Endothelial cell of umbilical vein (primary cell): ENCODE results near the gene RAI1. TPM values are rescaled to one million over a fixed set of nuclear protein-coding genes. Genes with fewer than 3 reads are reported as not detected.

ENCODE experiments used
- BruUV-seq: library from RNA; stranded (reverse); fragments of 400-500 nt; replicated peaks from 2 replicates; lab custom pipeline; 2021; lab: Mats Ljungman, UMichigan
- CTCF ChIA-PET: fragments of 300-600, 350-600 bp; sonication (Branson Sonifier 250); formaldehyde crosslinking; loops from one replicate; lab custom pipeline; 2021; ENCODE audit warnings: antibody characterized with exemption, inconsistent platforms; lab: Charles Lee
- POLR2A ChIA-PET: fragments of 300-600, 350-600 bp; sonication (Branson Sonifier 250); formaldehyde crosslinking; loops from one replicate; lab custom pipeline; 2021; ENCODE audit warnings: antibody characterized with exemption, inconsistent platforms; lab: Charles Lee
- DNase-seq: peaks from one replicate; pipeline ENCODE4 v3.0.0-alpha.2; 2011; ENCODE audit warnings: low read depth, low spot score
- FAIRE-seq: peaks from 2 replicates; lab custom pipeline; 2011; peaks lifted over from hg19 to GRCh38; lab: Jason Lieb, UNC
- H2AFZ ChIP-seq: 2 replicates; pipeline ENCODE4 v1.6.0; 2012; ENCODE audit warnings: low read depth, low read length, control low read depth, inconsistent platforms
- H3K27ac ChIP-seq: 2 replicates; pipeline ENCODE4 v1.5.1; 2011; ENCODE audit warnings: low read depth, mild to moderate bottlenecking, control low read depth, low read length, moderate library complexity; ENCODE audit not compliant: insufficient read depth
- H3K27me3 ChIP-seq, 2 experiments: 2 replicates each; pipeline versions ENCODE4 v1.6.0 to v1.6.1; 2011; ENCODE audit warnings: low read length in 2 of 2, mixed read lengths in 1 of 2; ENCODE audit not compliant: control insufficient read depth in 2 of 2, insufficient read depth in 2 of 2
- H3K36me3 ChIP-seq, 2 experiments: 2 replicates in 1 of 2; 3 replicates in 1 of 2; pipeline ENCODE4 v1.5.1; 2011; ENCODE audit warnings: low read length in 2 of 2, mild to moderate bottlenecking in 1 of 2, moderate library complexity in 1 of 2; ENCODE audit not compliant: control insufficient read depth in 2 of 2, insufficient read depth in 2 of 2; ENCODE audit errors: extremely low read depth in 1 of 2
- H3K4me1 ChIP-seq: 3 replicates; pipeline ENCODE4 v1.5.1; 2011; ENCODE audit warnings: mild to moderate bottlenecking, low read length; ENCODE audit not compliant: control insufficient read depth, insufficient read depth; ENCODE audit errors: extremely low read depth
- H3K4me2 ChIP-seq: 2 replicates; pipeline ENCODE4 v1.6.1; 2011; ENCODE audit warnings: low read length, control low read depth, mixed read lengths; ENCODE audit not compliant: insufficient read depth
- H3K4me3 ChIP-seq, 3 experiments: fragments of 200-600 bp in 1 of 3; sonication (generic), shearing (Covaris generic) in 1 of 3; replicated peaks in 1 of 3; 2 replicates each; pipeline ENCODE4 v1.5.1; 2011 to 2016; ENCODE audit warnings: control low read depth in 3 of 3, low read length in 3 of 3, mild to moderate bottlenecking in 2 of 3, inconsistent platforms in 1 of 3, low read depth in 1 of 3, moderate library complexity in 1 of 3; ENCODE audit not compliant: insufficient read depth in 1 of 3
- H3K79me2 ChIP-seq: 2 replicates; pipeline ENCODE4 v1.6.0; 2012; ENCODE audit warnings: low read length, inconsistent platforms; ENCODE audit not compliant: control insufficient read depth, insufficient read depth
- H3K9ac ChIP-seq: replicated peaks from 2 replicates; pipeline ENCODE3; 2011; ENCODE audit warnings: low read length, control low read depth; ENCODE audit not compliant: insufficient read depth; ENCODE audit errors: extremely low read depth
- H3K9me1 ChIP-seq: replicated peaks from 3 replicates; pipeline ENCODE4 v1.6.0; 2011; ENCODE audit warnings: mild to moderate bottlenecking, low read length; ENCODE audit not compliant: control insufficient read depth, insufficient read depth; ENCODE audit errors: extremely low read depth
- H3K9me3 ChIP-seq: replicated peaks from 2 replicates; pipeline ENCODE4 v1.5.1; 2012; ENCODE audit warnings: low read length, inconsistent platforms; ENCODE audit not compliant: control insufficient read depth, insufficient read depth
- H4K20me1 ChIP-seq: replicated peaks from 2 replicates; pipeline ENCODE3; 2011; ENCODE audit warnings: mild to moderate bottlenecking, low read length; ENCODE audit not compliant: control insufficient read depth, insufficient read depth; ENCODE audit errors: extremely low read depth
- CTCF ChIP-seq, 2 donors: IDR thresholded peaks; 1 replicate in 1 of 2; 2 replicates in 1 of 2; pipeline ENCODE4 v1.5.1; 2011; ENCODE audit warnings: low read length in 2 of 2, mild to moderate bottlenecking in 2 of 2, moderate library complexity in 2 of 2, control low read depth in 1 of 2, inconsistent platforms in 1 of 2, low read depth in 1 of 2; ENCODE audit not compliant: insufficient read depth in 1 of 2; ENCODE audit errors: extremely low read depth in 1 of 2
- EZH2 ChIP-seq: IDR thresholded peaks from 2 replicates; pipeline ENCODE4 v1.6.1; 2012; ENCODE audit warnings: borderline replicate concordance, low read depth, mild to moderate bottlenecking, moderate library complexity, low read length, inconsistent platforms; ENCODE audit not compliant: severe bottlenecking
- FOS ChIP-seq: IDR thresholded peaks from 2 replicates; pipeline ENCODE4 v1.6.1; 2011; ENCODE audit warnings: mild to moderate bottlenecking, low read length, moderate library complexity, borderline replicate concordance; ENCODE audit not compliant: insufficient read depth
- GATA2 ChIP-seq: IDR thresholded peaks from 2 replicates; pipeline ENCODE4 v1.7.0; 2011; ENCODE audit warnings: low read depth, mild to moderate bottlenecking, moderate library complexity, mixed read lengths, low read length; ENCODE audit not compliant: insufficient read length, insufficient read depth
- MAX ChIP-seq: IDR thresholded peaks from 2 replicates; pipeline ENCODE4 v1.6.1; 2011; ENCODE audit not compliant: insufficient read depth, insufficient read length
- MYC ChIP-seq: IDR thresholded peaks from one replicate; pipeline ENCODE4 v1.6.1; 2011; ENCODE audit warnings: mild to moderate bottlenecking, low read depth, low read length
- POLR2A ChIP-seq: IDR thresholded peaks from 2 replicates; pipeline ENCODE4 v1.6.1; 2012; ENCODE audit warnings: low read depth, mild to moderate bottlenecking, control low read depth, low read length
- POLR2AphosphoS5 ChIP-seq: IDR thresholded peaks from 2 replicates; pipeline ENCODE4 v1.6.1; 2012; ENCODE audit warnings: low read depth, mild to moderate bottlenecking, control low read depth, low read length, moderate library complexity; ENCODE audit not compliant: insufficient read depth
- dilution Hi-C: fragments of 300-500 bp; cut with MboI; formaldehyde crosslinking; loops from one replicate; pipeline ENCODE4 v1.15.0; 2019; ENCODE audit warnings: low sequenced_read_pairs; ENCODE audit not compliant: extremely low pct_ligation_motif_present
- intact Hi-C: fragments of 100-400 bp; cut with micrococcal nuclease; formaldehyde crosslinking; loops from one replicate; pipeline ENCODE4 v1.10.0; 2022
- polyA plus RNA-seq, 4 experiments: library from polyadenylated mRNA; depleted of rRNA in 3 of 4; stranded (reverse) in 3 of 4; unstranded in 1 of 4; fragments of >200 nt; gene quantifications; 2 replicates each; pipeline versions ENCODE4 v1.2.1 to v1.2.3, GENCODE V29; 2011 to 2012; ENCODE audit warnings: missing spikeins in 1 of 4
- total RNA-seq: library from RNA; stranded (reverse); gene quantifications from 2 replicates; pipeline ENCODE4 v1.2.3, GENCODE V29; 2021

Gene RAI1
- total and polyA plus RNA-seq, 2 donors (not counting 3 experiments of a cell fraction or from before 2014, with no cell fraction given) = 7.8 to 43.3 TPM

GRCh38 chr17:17714879-17715278 lies 33.6 kb downstream of the RAI1 start:
- TF ChIP-seq FOS (no peak), MYC (no peak), EZH2 (no peak), POLR2A (no peak), POLR2AphosphoS5 (no peak), GATA2 (no peak), CTCF (IDR thresholded peaks at IDR 0.05; ENCODE audit: extremely low read depth in 1 of 2, insufficient read depth in 1 of 2, low read depth in 1 of 2, low read length in 2 of 2) (no peak), MAX (no peak)
- dilution Hi-C loops = no loop called here
- no peak overlapping the region for H3K4me2 ChIP-seq
- ChIA-PET CTCF (interaction anchor here (1.3 to 2.4 kb wide), 2 partner anchors 35 to 60 kb away, joined by 3 to 6 read pairs; no protein-coding TSS in a partner anchor), POLR2A (no interaction called here)
- H2AFZ ChIP-seq = no peak overlapping the region
- H3K4me3 ChIP-seq = no peak overlapping the region
- H3K4me1 ChIP-seq = peaks cover 33% of the 10 kb centered on the region
- H3K36me3 ChIP-seq = no peaks in the 10 kb centered on the region
- intact Hi-C loops = no loop called here
- no peak for FAIRE-seq
- BruUV-seq = no TSS peak
- no peaks in the 10 kb centered on the region for H3K9me1 ChIP-seq
- no peaks in the 10 kb centered on the region for H3K9me3 ChIP-seq
- no peak for DNase-seq
- H3K27ac ChIP-seq = no peak overlapping the region
- H3K27me3 ChIP-seq = no peaks in the 10 kb centered on the region
- no peaks in the 10 kb centered on the region for H4K20me1 ChIP-seq
- peaks cover 64% of the 10 kb centered on the region for H3K79me2 ChIP-seq
- H3K9ac ChIP-seq = no peak overlapping the region
